Measurements from ENCODE around the gene SVOPL.

- TF ChIP-seq, protein P1, sequence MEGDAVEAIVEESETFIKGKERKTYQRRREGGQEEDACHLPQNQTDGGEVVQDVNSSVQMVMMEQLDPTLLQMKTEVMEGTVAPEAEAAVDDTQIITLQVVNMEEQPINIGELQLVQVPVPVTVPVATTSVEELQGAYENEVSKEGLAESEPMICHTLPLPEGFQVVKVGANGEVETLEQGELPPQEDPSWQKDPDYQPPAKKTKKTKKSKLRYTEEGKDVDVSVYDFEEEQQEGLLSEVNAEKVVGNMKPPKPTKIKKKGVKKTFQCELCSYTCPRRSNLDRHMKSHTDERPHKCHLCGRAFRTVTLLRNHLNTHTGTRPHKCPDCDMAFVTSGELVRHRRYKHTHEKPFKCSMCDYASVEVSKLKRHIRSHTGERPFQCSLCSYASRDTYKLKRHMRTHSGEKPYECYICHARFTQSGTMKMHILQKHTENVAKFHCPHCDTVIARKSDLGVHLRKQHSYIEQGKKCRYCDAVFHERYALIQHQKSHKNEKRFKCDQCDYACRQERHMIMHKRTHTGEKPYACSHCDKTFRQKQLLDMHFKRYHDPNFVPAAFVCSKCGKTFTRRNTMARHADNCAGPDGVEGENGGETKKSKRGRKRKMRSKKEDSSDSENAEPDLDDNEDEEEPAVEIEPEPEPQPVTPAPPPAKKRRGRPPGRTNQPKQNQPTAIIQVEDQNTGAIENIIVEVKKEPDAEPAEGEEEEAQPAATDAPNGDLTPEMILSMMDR (IDR thresholded peaks at IDR 0.05; ENCODE audit: low read depth, low read length, missing input control): no peak
- TF ChIP-seq EGR1 (IDR thresholded peaks at IDR 0.05; ENCODE audit: low read depth in 2 of 2): no peak
- no peak for TF ChIP-seq YY1 (IDR thresholded peaks at IDR 0.05)
- no peak for TF ChIP-seq RAD21 (IDR thresholded peaks at IDR 0.05)
- TF ChIP-seq, protein P2, sequence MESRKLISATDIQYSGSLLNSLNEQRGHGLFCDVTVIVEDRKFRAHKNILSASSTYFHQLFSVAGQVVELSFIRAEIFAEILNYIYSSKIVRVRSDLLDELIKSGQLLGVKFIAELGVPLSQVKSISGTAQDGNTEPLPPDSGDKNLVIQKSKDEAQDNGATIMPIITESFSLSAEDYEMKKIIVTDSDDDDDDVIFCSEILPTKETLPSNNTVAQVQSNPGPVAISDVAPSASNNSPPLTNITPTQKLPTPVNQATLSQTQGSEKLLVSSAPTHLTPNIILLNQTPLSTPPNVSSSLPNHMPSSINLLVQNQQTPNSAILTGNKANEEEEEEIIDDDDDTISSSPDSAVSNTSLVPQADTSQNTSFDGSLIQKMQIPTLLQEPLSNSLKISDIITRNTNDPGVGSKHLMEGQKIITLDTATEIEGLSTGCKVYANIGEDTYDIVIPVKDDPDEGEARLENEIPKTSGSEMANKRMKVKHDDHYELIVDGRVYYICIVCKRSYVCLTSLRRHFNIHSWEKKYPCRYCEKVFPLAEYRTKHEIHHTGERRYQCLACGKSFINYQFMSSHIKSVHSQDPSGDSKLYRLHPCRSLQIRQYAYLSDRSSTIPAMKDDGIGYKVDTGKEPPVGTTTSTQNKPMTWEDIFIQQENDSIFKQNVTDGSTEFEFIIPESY (IDR thresholded peaks at IDR 0.05): no peak
- no peak for TF ChIP-seq GABPA (IDR thresholded peaks at IDR 0.05 in 1 of 2, conservative IDR thresholded peaks at IDR 0.05 in 1 of 2)
- TF ChIP-seq RXRA (IDR thresholded peaks at IDR 0.05): no peak
- no peak for TF ChIP-seq TAF1 (conservative IDR thresholded peaks at IDR 0.05)
- TF ChIP-seq REST (IDR thresholded peaks at IDR 0.05): no peak
- TF ChIP-seq, protein P3, sequence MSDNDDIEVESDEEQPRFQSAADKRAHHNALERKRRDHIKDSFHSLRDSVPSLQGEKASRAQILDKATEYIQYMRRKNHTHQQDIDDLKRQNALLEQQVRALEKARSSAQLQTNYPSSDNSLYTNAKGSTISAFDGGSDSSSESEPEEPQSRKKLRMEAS (IDR thresholded peaks at IDR 0.05): no peak
- TF ChIP-seq FOXA1 (IDR thresholded peaks at IDR 0.05): no peak
- no peak for TF ChIP-seq SP1 (IDR thresholded peaks at IDR 0.05)
- no peak for TF ChIP-seq HNF4G (IDR thresholded peaks at IDR 0.05)
- no peak for TF ChIP-seq ATF3 (IDR thresholded peaks at IDR 0.05)
These were observed 3.5 kb downstream of the SVOPL start for GRCh38 chr7:138697535-138698182.

Measured in liver (tissue), 3 donors.